Urinary bladder (tissue), 4 donors: ENCODE data around the gene DMRTA1. TPM values are rescaled to one million over a fixed set of nuclear protein-coding genes. Genes with fewer than 3 reads are reported as not detected.
"Not testable (repeated sequence)": the region's sequence is repeated elsewhere in the genome, so short reads cannot be mapped to it uniquely, and the experiment has no call there.

ENCODE experiments used
- DNase-seq: peaks from one replicate; pipeline ENCODE4 v3.0.0-alpha.2; 2015; ENCODE audit errors: extremely low spot score
- H3K27ac ChIP-seq: one replicate; pipeline ENCODE4 v1.5.1; 2013; ENCODE audit warnings: low read depth, mild to moderate bottlenecking, moderate library complexity
- H3K36me3 ChIP-seq: one replicate; pipeline ENCODE4 v1.6.1; 2013; ENCODE audit warnings: mild to moderate bottlenecking, moderate library complexity; ENCODE audit not compliant: insufficient read depth
- H3K4me1 ChIP-seq: one replicate; pipeline ENCODE4 v1.6.1; 2013; ENCODE audit warnings: mild to moderate bottlenecking, moderate library complexity; ENCODE audit not compliant: insufficient read depth
- H3K4me3 ChIP-seq: one replicate; pipeline ENCODE4 v1.5.1; 2013; ENCODE audit warnings: low read depth, low read length
- WGBS: extraction: QIAGEN DNeasy Blood & Tissue Kit; methylation state at CpG from one replicate; pipeline ENCODE4 v1.1.7; 2013; 5-methylcytosine and 5-hydroxymethylcytosine counted together
- polyA plus RNA-seq: library from polyadenylated mRNA; stranded (reverse); fragments of 200-250 nt; gene quantifications from one replicate; pipeline ENCODE4 v1.2.3, GENCODE V29; 2013
- total RNA-seq: library from RNA; depleted of rRNA; stranded (reverse); fragments of >200 nt; gene quantifications from one replicate; pipeline ENCODE4 v1.2.3, GENCODE V29; 2014
- donor health status: healthy with polysubstance abuse.
- donor health status: healthy.

Gene DMRTA1, protein sequence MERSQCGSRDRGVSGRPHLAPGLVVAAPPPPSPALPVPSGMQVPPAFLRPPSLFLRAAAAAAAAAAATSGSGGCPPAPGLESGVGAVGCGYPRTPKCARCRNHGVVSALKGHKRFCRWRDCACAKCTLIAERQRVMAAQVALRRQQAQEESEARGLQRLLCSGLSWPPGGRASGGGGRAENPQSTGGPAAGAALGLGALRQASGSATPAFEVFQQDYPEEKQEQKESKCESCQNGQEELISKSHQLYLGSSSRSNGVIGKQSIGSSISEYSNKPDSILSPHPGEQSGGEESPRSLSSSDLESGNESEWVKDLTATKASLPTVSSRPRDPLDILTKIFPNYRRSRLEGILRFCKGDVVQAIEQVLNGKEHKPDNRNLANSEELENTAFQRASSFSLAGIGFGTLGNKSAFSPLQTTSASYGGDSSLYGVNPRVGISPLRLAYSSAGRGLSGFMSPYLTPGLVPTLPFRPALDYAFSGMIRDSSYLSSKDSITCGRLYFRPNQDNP
- 1.4 TPM for total RNA-seq
- polyA plus RNA-seq = 0.14 TPM

DNA sequence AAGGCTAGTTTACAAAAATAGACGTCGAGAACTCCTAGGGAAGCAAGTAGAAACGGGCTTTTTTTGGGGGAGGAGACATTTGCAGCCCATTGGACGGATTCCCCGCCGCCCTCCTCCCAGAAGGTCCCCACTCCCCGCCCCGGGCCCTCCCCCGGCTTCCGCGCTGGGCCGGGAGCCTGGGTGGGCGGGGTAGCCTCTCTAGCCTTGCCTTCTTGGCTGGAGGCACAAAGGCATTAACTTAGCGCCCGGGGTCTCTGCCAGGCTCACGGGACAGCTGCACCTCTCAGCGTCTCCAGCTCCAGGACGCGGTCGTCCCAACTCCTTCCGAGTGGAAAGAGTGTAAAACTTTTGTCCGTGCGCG lies at the start of gene DMRTA1:
Gene DMRTA1, plus strand, starts transcription at position 236 of the 361 bp plus-strand sequence. CDS start 242 bp downstream, outside the sequence.
- H3K4me3 ChIP-seq = peak within 1 kb of the TSS; percentile 67
- no peaks in the 10 kb centered on the region for H3K4me1 ChIP-seq
- peak within 1 kb of the TSS; percentile 66 for H3K27ac ChIP-seq
- under 1% methylated on average over 24 of the region's 24 CpGs for WGBS
- DNase-seq = peak; percentile 46
- H3K36me3 ChIP-seq = no peaks in the 10 kb centered on the region

DNA sequence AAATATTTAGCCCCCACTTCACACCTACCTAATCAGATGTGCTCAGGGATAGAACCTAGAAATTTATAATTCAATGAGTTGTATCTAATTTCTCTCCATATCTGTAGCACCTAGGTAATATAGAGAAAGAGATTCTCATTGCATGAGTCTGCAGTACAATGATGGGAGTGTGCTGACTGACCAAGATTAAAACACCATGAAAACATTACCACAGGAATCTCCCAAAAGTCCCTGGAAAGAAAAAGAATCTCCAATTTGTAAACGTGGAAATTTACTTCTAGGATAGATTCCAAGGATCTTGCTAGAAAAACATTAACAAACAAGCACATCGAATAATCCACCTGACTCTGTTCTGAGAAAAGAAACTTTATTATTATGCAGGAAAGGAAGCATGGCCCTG lies 45.0 kb upstream of the DMRTA1 start:
- 40% methylated on average over 2 of the region's 2 CpGs for WGBS
- DNase-seq = no peak
- Histone ChIP-seq H3K4me3 (no peak overlapping the region), H3K27ac (no peak overlapping the region), H3K4me1 (no peaks in the 10 kb centered on the region), H3K36me3 (no peaks in the 10 kb centered on the region)

DNA sequence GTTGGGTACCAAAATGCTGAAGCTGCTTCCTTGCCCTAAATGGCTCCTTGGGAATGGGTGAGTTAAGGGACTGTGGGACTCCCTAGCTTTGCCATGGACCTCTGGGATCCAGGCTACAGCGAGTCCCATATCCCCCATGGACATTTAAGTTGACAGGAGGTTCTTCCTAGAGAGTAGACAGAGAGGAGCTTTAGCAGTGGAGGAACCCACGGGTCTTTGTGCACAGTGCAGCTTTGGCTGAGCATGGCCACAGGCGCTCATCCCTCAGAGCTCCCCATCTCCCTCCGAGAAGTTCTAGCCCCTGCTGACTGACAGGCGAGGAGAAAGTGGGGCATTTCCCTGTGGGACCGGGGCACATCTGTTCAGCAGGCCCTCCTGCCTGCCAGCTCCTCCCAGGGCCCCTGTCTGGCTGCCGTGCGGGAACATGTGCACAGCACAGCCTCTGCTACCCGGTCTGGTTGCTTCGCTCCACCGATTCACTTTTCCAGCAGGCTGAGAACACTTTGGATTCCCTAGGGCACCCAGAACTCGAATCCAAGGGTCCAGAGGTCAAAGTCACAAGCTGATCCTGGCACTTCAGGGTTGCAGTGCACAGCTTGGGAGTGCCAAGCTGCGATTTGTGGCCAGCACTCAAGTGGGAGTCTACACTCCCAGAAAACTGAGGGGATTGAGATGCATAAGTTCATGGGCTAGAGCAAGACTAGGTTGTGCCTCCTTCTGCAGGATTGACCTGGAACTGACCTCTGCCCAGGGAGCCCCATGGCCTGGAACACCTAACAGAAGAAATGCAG lies 40.6 kb upstream of the DMRTA1 start:
- Histone ChIP-seq H3K4me3 (no peak overlapping the region), H3K36me3 (no peaks in the 10 kb centered on the region), H3K4me1 (no peaks in the 10 kb centered on the region), H3K27ac (no peak overlapping the region)
- DNase-seq = no peak
- 78% methylated on average over 13 of the region's 13 CpGs for WGBS

DNA sequence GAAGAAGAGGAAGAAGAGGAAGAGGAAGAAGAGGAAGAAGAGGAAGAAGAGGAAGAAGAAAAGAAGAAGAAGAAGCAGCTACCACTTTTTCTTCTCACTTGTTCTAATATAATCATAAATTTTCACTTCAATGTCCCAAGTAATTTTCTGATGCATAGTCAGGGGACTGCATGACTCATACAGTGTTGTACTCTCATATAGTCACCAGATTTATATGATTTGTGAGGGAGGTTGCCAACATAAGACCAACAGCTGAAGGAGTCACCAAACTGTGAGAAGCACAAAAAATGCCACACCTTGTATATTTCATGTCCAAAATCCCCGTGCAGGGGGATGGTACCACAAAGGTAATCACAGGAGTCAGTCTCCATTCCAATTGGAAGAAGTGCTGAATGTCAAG lies 32.7 kb upstream of the DMRTA1 start:
- no peak for DNase-seq
- WGBS = 65% methylated on average over 1 of the region's 1 CpG
- Histone ChIP-seq H3K4me3 (no peak overlapping the region), H3K4me1 (no peaks in the 10 kb centered on the region), H3K36me3 (no peaks in the 10 kb centered on the region), H3K27ac (no peak overlapping the region)

DNA sequence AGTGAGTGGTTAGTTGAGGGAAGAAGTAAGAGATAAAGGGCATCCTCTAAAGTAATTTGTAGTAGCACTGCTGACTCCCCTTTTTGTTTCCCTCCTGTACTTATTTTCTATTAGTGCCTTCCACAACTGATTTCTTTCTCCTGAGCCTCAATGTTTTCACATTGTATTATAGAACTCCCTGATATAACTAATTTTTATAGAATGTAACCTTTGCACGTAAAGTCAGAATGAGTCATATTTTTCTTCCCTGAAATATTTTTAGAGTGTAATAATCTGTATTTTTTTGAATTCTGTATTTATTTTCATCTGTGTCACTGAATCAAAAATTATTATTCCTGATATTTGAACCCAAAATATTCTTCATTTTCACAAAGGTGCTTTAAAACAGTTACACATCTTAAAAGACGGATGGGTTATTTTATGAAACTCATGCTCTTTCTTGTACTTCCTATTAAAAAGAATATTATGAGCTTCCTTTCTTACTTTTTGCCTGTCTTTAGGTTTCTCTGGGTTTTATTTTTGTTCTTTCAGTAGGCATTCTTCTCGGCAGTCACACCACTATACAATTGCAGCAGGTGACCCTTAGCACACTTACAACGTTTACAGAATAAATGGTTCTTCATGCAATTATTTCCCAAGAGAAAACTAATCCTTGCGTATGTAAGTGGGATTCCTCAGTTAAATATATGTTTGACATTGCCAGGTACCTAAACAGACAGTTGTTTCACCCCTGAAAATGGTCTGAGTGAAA lies 30.5 kb upstream of the DMRTA1 start:
- Histone ChIP-seq H3K4me1 (no peaks in the 10 kb centered on the region), H3K4me3 (no peak overlapping the region), H3K27ac (no peak overlapping the region), H3K36me3 (no peaks in the 10 kb centered on the region)
- DNase-seq = no peak
- WGBS = 50% methylated on average over 5 of the region's 5 CpGs

DNA sequence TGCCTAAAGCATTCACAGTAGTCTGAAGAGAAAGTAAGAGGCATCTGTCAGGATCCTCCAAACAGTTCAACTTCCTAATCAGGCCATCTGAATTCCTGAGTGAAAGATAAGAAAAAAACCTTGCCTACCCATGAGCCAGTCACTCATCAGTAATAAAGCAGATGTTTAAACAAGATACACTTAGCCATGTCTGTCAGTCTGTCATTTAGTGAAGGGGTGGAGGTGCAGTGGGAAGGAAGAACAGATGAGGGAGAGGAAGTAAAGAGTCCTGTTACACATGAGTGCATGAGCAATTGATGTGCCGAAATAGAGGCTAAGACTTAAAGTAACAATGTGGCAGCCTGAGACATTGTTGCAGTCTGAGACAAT lies 29.9 kb upstream of the DMRTA1 start:
- Histone ChIP-seq H3K4me3 (no peak overlapping the region), H3K36me3 (no peaks in the 10 kb centered on the region), H3K27ac (no peak overlapping the region), H3K4me1 (no peaks in the 10 kb centered on the region)
- 19% methylated on average over 1 of the region's 1 CpG for WGBS
- no peak for DNase-seq

DNA sequence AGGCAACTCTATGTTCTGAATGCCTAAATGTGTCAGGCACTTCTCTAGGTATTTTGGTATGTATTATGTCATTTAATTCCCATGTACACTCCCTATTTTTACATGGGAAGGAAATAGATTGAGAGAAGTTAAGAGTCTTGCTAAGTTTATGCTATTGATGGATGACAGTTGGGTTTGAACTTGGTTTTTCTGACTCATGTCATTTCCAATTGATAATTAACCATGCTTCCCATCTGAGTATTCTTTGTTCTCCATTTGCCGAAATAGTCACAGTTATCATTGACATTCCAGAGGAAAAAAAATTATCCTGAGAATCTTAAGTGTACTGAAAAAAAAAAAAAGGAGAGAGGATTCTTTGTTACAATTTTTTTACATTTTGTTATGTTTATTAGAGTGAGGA lies 23.1 kb upstream of the DMRTA1 start:
- no peak for DNase-seq
- no peak overlapping the region for H3K27ac ChIP-seq
- no peaks in the 10 kb centered on the region for H3K4me1 ChIP-seq
- H3K36me3 ChIP-seq = no peaks in the 10 kb centered on the region
- H3K4me3 ChIP-seq = no peak overlapping the region
- WGBS = 93% methylated on average over 1 of the region's 1 CpG

DNA sequence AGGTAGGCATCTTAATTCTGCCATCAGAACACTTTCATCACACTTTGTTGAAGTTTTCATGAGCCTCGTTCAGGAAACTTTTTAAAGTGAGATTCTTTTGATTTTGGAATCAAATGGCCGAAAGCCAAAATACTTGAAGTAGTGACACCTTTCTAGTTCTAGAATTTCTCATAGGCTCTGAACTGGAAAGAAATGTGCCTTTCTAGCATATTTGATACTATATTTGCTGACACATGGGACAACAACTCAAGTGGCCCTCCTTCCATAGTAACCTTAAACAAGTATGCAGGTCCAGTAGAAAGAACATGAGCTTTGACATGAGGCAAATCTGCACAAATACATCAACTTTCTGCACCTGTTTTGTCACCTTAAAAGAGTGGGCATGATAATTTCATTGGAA lies 22.0 kb upstream of the DMRTA1 start:
- H3K4me1 ChIP-seq = no peaks in the 10 kb centered on the region
- no peaks in the 10 kb centered on the region for H3K36me3 ChIP-seq
- no peak overlapping the region for H3K27ac ChIP-seq
- DNase-seq = no peak
- no peak overlapping the region for H3K4me3 ChIP-seq
- WGBS = 80% methylated on average over 2 of the region's 2 CpGs

DNA sequence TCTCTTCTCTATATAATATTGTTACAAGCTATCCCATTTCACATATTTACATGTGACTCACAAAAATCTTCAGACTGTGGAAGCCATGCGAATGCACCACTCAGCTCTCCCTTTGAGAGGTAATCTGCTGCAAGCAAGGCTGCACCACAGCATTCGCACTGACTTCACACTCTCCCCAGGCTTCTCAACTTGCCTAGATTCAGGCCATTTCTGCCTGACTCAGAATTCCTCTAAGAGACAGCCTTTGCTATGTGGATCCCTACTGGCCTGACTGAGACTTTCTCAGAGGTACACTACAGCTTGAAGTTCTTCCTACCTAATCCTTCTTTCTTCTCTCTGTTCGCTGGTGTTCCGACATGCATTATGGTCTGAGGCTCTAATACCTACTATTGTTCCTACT lies 21.1 kb upstream of the DMRTA1 start:
- WGBS = 75% methylated on average over 4 of the region's 4 CpGs
- H3K36me3 ChIP-seq = no peaks in the 10 kb centered on the region
- no peaks in the 10 kb centered on the region for H3K4me1 ChIP-seq
- H3K27ac ChIP-seq = no peak overlapping the region
- no peak for DNase-seq
- no peak overlapping the region for H3K4me3 ChIP-seq

DNA sequence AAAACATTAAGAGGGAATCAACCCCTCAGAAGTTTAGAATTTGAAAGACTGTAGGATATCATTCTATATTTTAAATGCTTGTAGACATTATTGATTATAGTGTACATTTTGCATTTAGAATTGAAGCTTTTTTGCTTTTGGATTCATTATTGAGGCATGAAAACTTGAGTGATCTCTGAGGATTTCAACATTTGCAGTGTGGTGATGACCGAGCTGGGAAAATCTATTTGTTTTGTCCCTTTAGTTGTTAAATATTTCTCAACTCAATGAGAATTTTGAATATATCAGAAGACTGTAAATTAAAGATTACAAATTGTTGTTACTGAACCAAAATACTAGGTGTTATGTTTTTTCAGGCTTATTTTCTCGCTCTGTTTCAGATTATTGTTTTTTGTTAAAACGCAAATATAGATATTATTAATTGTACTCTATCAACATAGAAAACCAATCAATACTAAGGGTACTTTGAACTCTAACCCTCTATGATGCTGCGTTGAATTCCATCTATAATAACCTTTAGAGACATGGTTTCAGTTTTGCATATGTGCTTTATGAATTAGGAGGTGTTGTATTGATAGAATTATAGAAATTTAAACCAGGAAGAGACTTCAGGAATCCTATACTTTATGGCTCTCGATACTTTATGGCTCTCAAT lies 19.3 kb upstream of the DMRTA1 start:
- WGBS = 80% methylated on average over 5 of the region's 5 CpGs
- H3K4me3 ChIP-seq = no peak overlapping the region
- no peaks in the 10 kb centered on the region for H3K4me1 ChIP-seq
- no peak overlapping the region for H3K27ac ChIP-seq
- H3K36me3 ChIP-seq = no peaks in the 10 kb centered on the region
- no peak for DNase-seq

DNA sequence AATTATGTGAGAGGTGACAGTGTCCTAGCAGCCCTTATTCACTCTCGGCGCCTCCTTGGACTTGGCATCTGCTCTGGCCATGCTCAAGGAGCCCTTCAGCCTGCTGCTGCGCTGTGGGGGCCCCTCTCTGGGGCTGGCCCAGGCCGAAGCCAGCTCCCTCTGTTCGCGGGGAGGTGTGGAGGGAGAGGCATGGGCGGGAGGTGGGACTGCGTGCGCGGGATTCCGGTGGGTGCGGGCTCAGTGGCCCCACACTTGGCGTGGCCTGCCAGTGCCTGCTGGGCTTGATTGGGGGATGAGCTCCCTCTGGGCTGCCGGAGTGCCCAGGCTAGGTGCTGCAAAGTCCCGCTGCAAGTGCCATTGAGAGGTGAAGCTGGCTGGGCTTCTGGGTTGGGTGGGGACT lies 12.9 kb upstream of the DMRTA1 start:
- Histone ChIP-seq H3K27ac (no peak overlapping the region), H3K4me3 (no peak overlapping the region), H3K36me3 (no peaks in the 10 kb centered on the region), H3K4me1 (no peaks in the 10 kb centered on the region)
- WGBS = 83% methylated on average over 15 of the region's 15 CpGs
- no peak for DNase-seq

DNA sequence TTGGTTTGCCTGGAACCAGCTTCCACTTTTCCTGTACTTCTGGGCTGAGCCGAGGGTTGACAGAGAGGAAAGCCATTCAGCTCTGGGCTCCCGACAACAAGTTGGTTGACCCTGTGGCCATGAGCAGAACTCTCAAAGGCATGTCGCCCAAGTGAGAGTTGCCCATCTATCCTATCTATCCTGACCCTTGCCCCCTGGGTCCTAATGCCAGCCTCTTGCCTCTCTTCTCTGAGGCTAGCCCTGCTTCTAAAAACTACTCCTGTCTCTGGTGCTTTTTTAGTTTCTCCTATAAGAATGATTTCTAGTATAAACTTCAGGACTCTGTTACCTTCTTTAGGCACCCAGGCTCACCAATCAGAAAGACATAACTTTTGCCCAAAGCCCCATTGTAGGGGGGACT lies 11.4 kb upstream of the DMRTA1 start:
- not testable (repeated sequence) for H3K4me3 ChIP-seq, DNase-seq, H3K4me1 ChIP-seq, H3K36me3 ChIP-seq, H3K27ac ChIP-seq
- 71% methylated on average over 3 of the region's 3 CpGs for WGBS

DNA sequence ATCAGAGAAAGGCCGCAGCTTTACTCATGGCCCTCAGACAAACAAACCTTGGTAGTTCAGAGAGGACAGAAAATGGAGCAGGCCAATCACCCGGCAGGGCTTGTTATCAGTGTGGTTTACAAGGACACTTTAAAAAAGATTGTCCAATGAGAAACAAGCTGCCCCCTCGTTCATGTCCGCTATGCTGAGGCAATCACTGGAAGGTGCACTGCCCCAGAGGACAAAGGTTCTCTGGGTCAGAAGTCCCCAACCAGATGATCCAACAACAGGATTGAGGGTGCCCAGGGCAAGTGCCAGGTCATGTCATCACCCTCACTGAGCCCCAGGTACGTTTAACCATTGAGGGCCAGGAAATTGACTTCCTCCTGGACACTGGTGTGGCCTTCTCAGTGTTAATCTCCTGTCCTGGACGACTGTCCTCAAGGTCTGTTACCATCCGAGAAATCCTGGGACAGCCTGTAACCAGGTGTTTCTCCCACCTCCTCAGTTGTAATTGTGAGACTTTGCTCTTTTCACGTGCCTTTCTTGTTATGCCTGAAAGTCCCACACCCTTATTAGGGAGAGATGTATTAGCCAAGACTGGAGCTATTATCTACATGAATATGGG lies 9.1 kb upstream of the DMRTA1 start:
- H3K4me3 ChIP-seq, H3K4me1 ChIP-seq, DNase-seq, H3K36me3 ChIP-seq, H3K27ac ChIP-seq: not testable (repeated sequence)
- WGBS = 74% methylated on average over 8 of the region's 8 CpGs
